Measurements from ENCODE around the gene PLA2G2F.
A peak's percentile ranks its signal among the peaks of the same experiment; 100 is the strongest.

PLA2G2F gene

DNA sequence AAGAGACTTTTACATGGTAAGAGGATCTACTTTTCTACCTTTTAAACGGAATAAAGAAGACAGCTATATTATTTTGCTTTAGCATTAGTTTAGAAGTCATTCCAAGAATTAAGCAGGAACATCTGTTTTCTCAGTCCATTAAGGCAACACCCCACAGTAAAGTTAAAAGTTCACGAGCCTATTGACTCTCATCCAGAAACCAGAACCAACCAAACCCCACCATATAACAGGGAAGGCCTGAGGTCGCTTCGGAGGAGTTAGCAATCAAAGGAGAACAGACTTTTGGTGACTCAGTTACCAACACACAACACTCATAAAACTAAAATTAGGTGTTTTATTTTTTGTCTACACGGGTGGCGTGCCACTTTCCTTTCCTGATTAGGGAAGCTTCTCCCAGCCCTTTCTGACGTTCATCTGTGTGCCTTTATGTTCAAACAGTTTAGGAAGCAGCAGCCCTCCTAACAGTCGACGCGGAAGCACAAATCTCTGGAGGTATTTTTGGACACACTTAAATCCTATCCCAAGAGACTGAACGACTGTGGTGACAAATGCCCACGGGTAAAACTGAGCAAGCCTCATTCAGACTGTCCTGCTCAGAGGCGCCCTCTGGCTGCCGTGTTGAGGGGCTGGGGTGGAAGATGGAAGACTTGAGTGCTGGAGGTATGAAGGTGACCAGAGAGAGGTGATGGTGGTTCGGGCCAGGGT is 55.8 kb downstream of the PLA2G2F start:
- CTCF ChIA-PET: interaction anchor here (0.7 to 5.5 kb wide), 29 partner anchors 8 to 313 kb away, joined by 3 to 72 read pairs (median 4); partner anchors contain the start of genes OTUD3, PLA2G2C and UBXN10
- POLR2A ChIA-PET: no interaction called here
- TF ChIP-seq, protein P1, sequence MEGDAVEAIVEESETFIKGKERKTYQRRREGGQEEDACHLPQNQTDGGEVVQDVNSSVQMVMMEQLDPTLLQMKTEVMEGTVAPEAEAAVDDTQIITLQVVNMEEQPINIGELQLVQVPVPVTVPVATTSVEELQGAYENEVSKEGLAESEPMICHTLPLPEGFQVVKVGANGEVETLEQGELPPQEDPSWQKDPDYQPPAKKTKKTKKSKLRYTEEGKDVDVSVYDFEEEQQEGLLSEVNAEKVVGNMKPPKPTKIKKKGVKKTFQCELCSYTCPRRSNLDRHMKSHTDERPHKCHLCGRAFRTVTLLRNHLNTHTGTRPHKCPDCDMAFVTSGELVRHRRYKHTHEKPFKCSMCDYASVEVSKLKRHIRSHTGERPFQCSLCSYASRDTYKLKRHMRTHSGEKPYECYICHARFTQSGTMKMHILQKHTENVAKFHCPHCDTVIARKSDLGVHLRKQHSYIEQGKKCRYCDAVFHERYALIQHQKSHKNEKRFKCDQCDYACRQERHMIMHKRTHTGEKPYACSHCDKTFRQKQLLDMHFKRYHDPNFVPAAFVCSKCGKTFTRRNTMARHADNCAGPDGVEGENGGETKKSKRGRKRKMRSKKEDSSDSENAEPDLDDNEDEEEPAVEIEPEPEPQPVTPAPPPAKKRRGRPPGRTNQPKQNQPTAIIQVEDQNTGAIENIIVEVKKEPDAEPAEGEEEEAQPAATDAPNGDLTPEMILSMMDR (IDR thresholded peaks at IDR 0.05; ENCODE audit: control extremely low read depth, extremely low read depth, low read depth, missing control alignments): peak; percentile 91
- DNase-seq (ENCODE audit: extremely low spot score): peak; percentile 76

DNA sequence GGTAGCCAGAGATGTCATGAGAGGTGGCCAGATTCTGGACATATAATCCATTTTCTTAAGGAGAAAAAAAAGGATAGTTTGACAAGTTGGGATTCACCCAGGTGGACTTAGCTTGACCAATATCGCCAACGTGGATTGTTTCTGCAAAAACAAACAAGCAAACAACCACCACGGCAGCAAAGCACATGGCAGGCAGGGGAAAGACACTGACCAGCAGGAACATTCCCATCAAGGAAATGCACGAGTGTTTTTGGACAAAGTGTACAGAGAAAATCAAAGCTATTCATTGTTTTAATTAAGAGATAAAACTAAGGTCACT is 56.3 kb downstream of the PLA2G2F start:
- TF ChIP-seq, protein P1 (IDR thresholded peaks at IDR 0.05; ENCODE audit: control extremely low read depth, extremely low read depth, low read depth, missing control alignments): peak; percentile 27
- ChIA-PET POLR2A (no interaction called here), CTCF (interaction anchor here (0.7 to 5.5 kb wide), 30 partner anchors 8 to 388 kb away, joined by 3 to 72 read pairs (median 6); partner anchors contain the start of genes OTUD3, PLA2G2C and UBXN10)
- no peak for DNase-seq (ENCODE audit: extremely low spot score)

DNA sequence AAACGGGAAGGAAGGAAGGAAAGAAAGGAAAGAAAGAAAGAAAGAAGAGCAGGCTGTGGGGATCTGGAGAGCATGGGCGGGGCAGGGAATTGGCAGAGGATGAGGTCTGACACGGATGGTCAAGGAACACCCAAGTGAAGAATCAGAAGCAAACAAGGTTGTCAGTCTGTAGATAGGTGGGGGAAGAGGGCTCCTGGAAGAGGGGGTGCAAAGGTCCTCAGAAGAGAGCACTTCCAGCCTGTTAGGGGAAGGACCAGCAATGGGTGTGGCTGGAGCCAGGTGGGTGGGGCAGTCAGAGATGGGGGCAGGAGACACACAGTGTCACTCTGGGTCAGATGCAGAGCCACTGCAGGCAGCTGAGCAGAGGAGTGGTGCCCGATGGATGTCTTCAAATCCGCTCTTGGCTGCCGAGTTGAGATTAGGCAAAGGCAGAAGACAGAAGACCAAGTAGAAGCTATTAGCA is 58.2 kb downstream of the PLA2G2F start:
- TF ChIP-seq, protein P1 (IDR thresholded peaks at IDR 0.05; ENCODE audit: control extremely low read depth, extremely low read depth, low read depth, missing control alignments): no peak
- ChIA-PET CTCF (interaction anchor here (5.5 kb wide), 1 partner anchor 18 kb away, joined by 49 read pairs; no protein-coding TSS in a partner anchor), POLR2A (no interaction called here)
- DNase-seq (ENCODE audit: extremely low spot score): no peak

DNA sequence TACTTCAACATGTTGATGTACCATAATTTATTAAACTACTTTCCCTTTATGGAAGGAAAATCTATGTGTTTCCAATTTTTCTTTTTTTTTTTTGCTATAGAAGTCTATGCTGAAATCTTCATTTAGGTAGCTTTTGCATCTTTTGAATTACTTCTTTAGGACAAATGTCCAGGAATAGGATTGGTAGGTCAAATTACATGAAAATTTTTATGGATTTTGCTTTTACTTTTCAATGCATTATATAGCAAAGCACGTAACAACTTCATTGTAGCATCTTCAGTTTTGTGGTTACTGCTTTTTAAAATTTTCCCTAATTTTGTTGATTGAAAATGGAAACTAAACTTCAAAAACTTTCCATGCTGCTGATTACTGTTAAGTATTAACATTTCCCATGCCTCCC is 59.2 kb downstream of the PLA2G2F start:
- CTCF ChIA-PET: no interaction called here
- TF ChIP-seq, protein P1 (IDR thresholded peaks at IDR 0.05; ENCODE audit: control extremely low read depth, extremely low read depth, low read depth, missing control alignments): no peak
- no peak for DNase-seq (ENCODE audit: extremely low spot score)
- POLR2A ChIA-PET: no interaction called here

DNA sequence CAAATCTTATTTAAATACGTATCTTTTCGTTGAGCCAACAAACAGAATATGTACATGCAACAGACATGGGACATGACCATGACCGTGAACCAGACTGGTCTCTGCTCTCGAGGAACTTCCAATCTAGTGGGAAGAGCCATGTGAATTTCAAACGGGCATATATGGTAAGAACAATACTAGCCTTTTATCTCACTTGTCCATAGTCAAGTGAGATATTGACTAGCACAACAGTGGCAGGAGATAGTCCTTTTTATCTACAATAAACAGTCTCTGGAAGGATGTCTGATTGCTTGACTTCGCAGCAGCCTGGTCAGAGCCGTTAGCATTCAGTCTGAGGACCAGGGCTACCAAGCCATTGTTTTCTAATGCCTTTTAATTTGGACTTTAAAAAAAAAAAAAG is 59.8 kb downstream of the PLA2G2F start:
- TF ChIP-seq, protein P1 (IDR thresholded peaks at IDR 0.05; ENCODE audit: control extremely low read depth, extremely low read depth, low read depth, missing control alignments): no peak
- ChIA-PET POLR2A (no interaction called here), CTCF (no interaction called here)
- DNase-seq (ENCODE audit: extremely low spot score): no peak

DNA sequence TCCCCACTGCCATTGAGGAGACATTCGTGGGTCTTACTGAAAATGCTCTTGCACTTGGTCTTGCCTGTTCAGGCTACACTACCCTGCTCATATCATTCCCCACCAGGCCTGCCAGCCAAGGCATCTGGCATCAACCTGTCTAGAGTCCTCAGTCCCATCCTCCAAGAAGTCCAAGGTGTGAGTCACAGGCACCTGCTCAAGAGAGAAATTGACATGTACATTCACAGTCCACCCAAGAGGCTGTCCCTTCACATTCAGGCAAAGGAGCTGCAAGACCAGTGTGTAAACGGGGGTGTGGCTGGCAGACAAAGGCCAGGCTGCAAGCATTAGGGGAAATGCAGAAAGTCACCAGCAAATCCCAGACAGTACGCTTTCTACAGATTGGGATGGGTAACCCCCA is 60.3 kb downstream of the PLA2G2F start:
- TF ChIP-seq, protein P1 (IDR thresholded peaks at IDR 0.05; ENCODE audit: control extremely low read depth, extremely low read depth, low read depth, missing control alignments): no peak
- no peak for DNase-seq (ENCODE audit: extremely low spot score)
- ChIA-PET POLR2A (no interaction called here), CTCF (interaction anchor here (1.0 to 1.1 kb wide), 2 partner anchors 12 to 47 kb away, joined by 3 read pairs; no protein-coding TSS in a partner anchor)
